H9 (cell line): ENCODE measurements around the gene CDK6. TPM values are rescaled to one million over a fixed set of nuclear protein-coding genes. Genes with fewer than 3 reads are reported as not detected.

Source experiments
- DNase-seq: peaks from one replicate; pipeline ENCODE4 v3.0.0-alpha.2; 2017
- H2AFZ ChIP-seq: one replicate; pipeline ENCODE4 v1.6.1; 2013; ENCODE audit warnings: mild to moderate bottlenecking, low read length, control low read depth, moderate library complexity
- H2AK5ac ChIP-seq: 2 replicates; pipeline ENCODE4 v1.6.1; 2013; ENCODE audit warnings: low read length, control low read depth, mixed read lengths; ENCODE audit not compliant: insufficient read length
- H2BK120ac ChIP-seq: one replicate; pipeline ENCODE4 v1.6.1; 2013; ENCODE audit warnings: low read depth, mild to moderate bottlenecking, low read length, control low read depth, inconsistent platforms; ENCODE audit not compliant: poor library complexity, severe bottlenecking
- H2BK12ac ChIP-seq: 2 replicates; pipeline ENCODE4 v1.6.1; 2013; ENCODE audit warnings: low read length, control low read depth, mixed read lengths, low read depth; ENCODE audit not compliant: insufficient read length
- H2BK15ac ChIP-seq: 2 replicates; pipeline ENCODE4 v1.6.1; 2013; ENCODE audit warnings: low read depth, low read length, control low read depth
- H2BK20ac ChIP-seq: one replicate; pipeline ENCODE4 v1.6.1; 2013; ENCODE audit warnings: low read depth, mild to moderate bottlenecking, low read length, control low read depth, inconsistent platforms; ENCODE audit not compliant: poor library complexity, severe bottlenecking
- H2BK5ac ChIP-seq: 2 replicates; pipeline ENCODE4 v1.6.1; 2013; ENCODE audit warnings: low read length, control low read depth, mixed read lengths; ENCODE audit not compliant: insufficient read length
- H3K14ac ChIP-seq: 2 replicates; pipeline ENCODE4 v1.6.1; 2013; ENCODE audit warnings: low read length, control low read depth; ENCODE audit not compliant: insufficient read depth
- H3K18ac ChIP-seq: 2 replicates; pipeline ENCODE4 v1.6.1; 2013; ENCODE audit warnings: low read depth, mild to moderate bottlenecking, mixed read lengths, low read length, control low read depth; ENCODE audit not compliant: insufficient read length
- H3K23ac ChIP-seq: 2 replicates; pipeline ENCODE4 v1.6.1; 2013; ENCODE audit warnings: low read length, control low read depth, mixed read lengths, low read depth; ENCODE audit not compliant: insufficient read length
- H3K23me2 ChIP-seq: 2 replicates; pipeline ENCODE4 v1.6.1; 2013; ENCODE audit warnings: low read depth, mild to moderate bottlenecking, mixed read lengths, low read length, control low read depth; ENCODE audit not compliant: insufficient read length, poor library complexity, severe bottlenecking
- H3K27ac ChIP-seq: 2 replicates; pipeline ENCODE4 v1.5.1; 2013; ENCODE audit warnings: low read length, control low read depth, mixed read lengths, low read depth; ENCODE audit not compliant: insufficient read length
- H3K27me3 ChIP-seq: 2 replicates; pipeline ENCODE4 v1.6.1; 2013; ENCODE audit warnings: low read length, control low read depth, inconsistent platforms; ENCODE audit not compliant: insufficient read depth
- H3K4ac ChIP-seq: 2 replicates; pipeline ENCODE4 v1.6.1; 2013; ENCODE audit warnings: low read depth, mild to moderate bottlenecking, control low read depth, inconsistent platforms, low read length, moderate library complexity
- H3K4me1 ChIP-seq: 2 replicates; pipeline ENCODE4 v1.6.1; 2013; ENCODE audit warnings: low read length, control low read depth, inconsistent platforms; ENCODE audit not compliant: insufficient read depth
- H3K4me2 ChIP-seq: 2 replicates; pipeline ENCODE4 v1.6.1; 2013; ENCODE audit warnings: low read length, control low read depth, mixed read lengths; ENCODE audit not compliant: insufficient read length, insufficient read depth
- H3K56ac ChIP-seq: 2 replicates; pipeline ENCODE4 v1.6.1; 2013; ENCODE audit warnings: low read depth, mild to moderate bottlenecking, mixed read lengths, low read length, control low read depth; ENCODE audit not compliant: insufficient read length
- H3K79me1 ChIP-seq: 2 replicates; pipeline ENCODE4 v1.6.1; 2013; ENCODE audit warnings: low read depth, mild to moderate bottlenecking, moderate library complexity, low read length, control low read depth, inconsistent platforms; ENCODE audit not compliant: insufficient read depth, poor library complexity, severe bottlenecking
- H3K79me2 ChIP-seq: 2 replicates; pipeline ENCODE4 v1.6.1; 2013; ENCODE audit warnings: low read length, control low read depth, inconsistent platforms; ENCODE audit not compliant: insufficient read depth
- H3K9ac ChIP-seq: 2 replicates; pipeline ENCODE4 v1.6.1; 2013; ENCODE audit warnings: low read length, control low read depth, mixed read lengths; ENCODE audit not compliant: insufficient read length; ENCODE audit errors: extremely low read depth
- H3K9me3 ChIP-seq: one replicate; pipeline ENCODE4 v1.6.1; 2013; ENCODE audit warnings: low read depth, low read length, inconsistent platforms; ENCODE audit not compliant: control insufficient read depth
- H3T11ph ChIP-seq: one replicate; pipeline ENCODE4 v1.6.1; 2013; ENCODE audit warnings: mild to moderate bottlenecking, low read length, control low read depth, inconsistent platforms
- H4K20me1 ChIP-seq: one replicate; pipeline ENCODE4 v1.6.1; 2013; ENCODE audit not compliant: control insufficient read depth, insufficient read length, insufficient read depth
- H4K5ac ChIP-seq: 2 replicates; pipeline ENCODE4 v1.6.1; 2013; ENCODE audit warnings: low read depth, mild to moderate bottlenecking, mixed read lengths, low read length, control low read depth; ENCODE audit not compliant: insufficient read length
- H4K8ac ChIP-seq: replicated peaks from 2 replicates; pipeline ENCODE4 v1.6.1; 2013; ENCODE audit warnings: low read length, control low read depth, mixed read lengths, low read depth; ENCODE audit not compliant: insufficient read length
- H4K91ac ChIP-seq: 2 replicates; pipeline ENCODE4 v1.6.1; 2013; ENCODE audit warnings: low read depth, mild to moderate bottlenecking, moderate library complexity, mixed read lengths, low read length, control low read depth; ENCODE audit not compliant: insufficient read length
- H3K27ac Mint-ChIP-seq, 3 experiments: 2 replicates in 2 of 3; 3 replicates in 1 of 3; pipeline ENCODE4 v1.8.0; 2020 to 2021; ENCODE audit warnings: mixed read lengths in 3 of 3, mild to moderate bottlenecking in 1 of 3, moderate library complexity in 1 of 3
- H3K27me3 Mint-ChIP-seq: 2 replicates; pipeline ENCODE4 v1.8.0; 2021; ENCODE audit warnings: low read depth, mild to moderate bottlenecking, moderate library complexity, mixed read lengths
- H3K36me3 Mint-ChIP-seq, 3 experiments: 2 replicates in 2 of 3; 3 replicates in 1 of 3; pipeline ENCODE4 v1.8.0; 2020 to 2021; ENCODE audit warnings: low read depth in 3 of 3, mixed read lengths in 3 of 3; ENCODE audit not compliant: insufficient read depth in 1 of 3
- H3K4me1 Mint-ChIP-seq, 2 experiments: 2 replicates each; pipeline ENCODE4 v1.8.0; 2020; ENCODE audit warnings: mixed read lengths in 2 of 2
- H3K4me3 Mint-ChIP-seq, 2 experiments: 2 replicates in 1 of 2; 3 replicates in 1 of 2; pipeline ENCODE4 v1.8.0; 2020 to 2021; ENCODE audit warnings: mild to moderate bottlenecking in 2 of 2, mixed read lengths in 2 of 2, moderate library complexity in 1 of 2
- H3K9me3 Mint-ChIP-seq, 2 experiments: 2 replicates in 1 of 2; 3 replicates in 1 of 2; pipeline ENCODE4 v1.8.0; 2020; ENCODE audit warnings: mild to moderate bottlenecking in 2 of 2, mixed read lengths in 2 of 2, moderate library complexity in 1 of 2
- WGBS: extraction: QIAGEN DNeasy Blood & Tissue Kit; methylation state at CpG from one replicate; pipeline ENCODE4 v1.1.7; 2013; ENCODE audit warnings: missing lambda C conversion rate, low lambda C conversion rate, mixed read lengths; ENCODE audit not compliant: insufficient read length; ENCODE audit errors: extremely low coverage; 5-methylcytosine and 5-hydroxymethylcytosine counted together
- total RNA-seq: library from RNA; stranded (reverse); gene quantifications from 2 replicates; pipeline ENCODE4 v1.2.1, GENCODE V29; 2021
- TF ChIP-seq, protein P1 (sequence below): fragments of 200-600 bp; sonication (generic); conservative IDR thresholded peaks from 3 replicates; pipeline ENCODE4 v1.8.0; 2021; ENCODE audit warnings: antibody characterized with exemption, mild to moderate bottlenecking

CDK6 gene
- total RNA-seq, 1 experiment from 2014 or later: 30.0 TPM

DNA sequence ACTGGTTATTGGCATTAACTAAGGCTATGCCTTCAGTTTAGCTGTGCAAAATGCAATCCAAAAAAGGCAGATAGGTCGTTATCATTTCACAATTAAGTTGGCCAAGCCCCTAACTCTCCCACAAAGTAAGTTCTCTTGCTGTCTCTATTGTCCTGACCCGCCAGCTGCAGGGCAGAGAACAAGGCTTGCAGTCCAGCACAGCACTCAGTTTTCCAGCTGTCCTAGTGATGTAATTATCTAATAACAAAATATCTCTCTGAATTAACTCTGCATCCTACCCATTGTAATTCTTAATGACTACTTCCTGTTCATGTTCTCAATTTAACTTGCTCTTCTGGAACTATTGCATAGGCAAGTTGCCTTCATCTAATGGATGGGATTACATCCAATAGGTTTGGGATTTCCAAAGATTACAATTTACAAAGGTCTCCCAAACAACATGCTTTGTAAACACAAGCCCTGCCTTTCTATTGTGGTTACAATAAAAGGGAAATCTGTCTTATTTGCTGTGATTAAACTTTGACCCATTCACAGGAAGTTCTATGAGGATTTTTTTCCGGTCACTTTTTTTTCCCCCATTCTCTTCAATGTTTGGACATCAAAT is 55.2 kb downstream of the CDK6 start:
- peaks cover 11 to 12% of the 10 kb centered on the region in 2 experiments; a peak in 4 of 5 replicates for H3K9me3 Mint-ChIP-seq
- Histone ChIP-seq H4K91ac (no peak overlapping the region), H4K5ac (no peak overlapping the region), H3K14ac (no peak overlapping the region), H3K18ac (no peak overlapping the region), H2BK120ac (no peak overlapping the region), H2BK5ac (no peak overlapping the region), H3K79me2 (no peaks in the 10 kb centered on the region), H3K56ac (no peak overlapping the region), H3K79me1 (no peaks in the 10 kb centered on the region), H3K9me3 (no peaks in the 10 kb centered on the region), H2BK12ac (no peak overlapping the region), H3K27ac (no peak overlapping the region), H3K4ac (no peak overlapping the region), H3K4me2 (no peak overlapping the region), H3T11ph (no peak overlapping the region), H3K23me2 (no peaks in the 10 kb centered on the region), H2AK5ac (no peak overlapping the region), H3K9ac (no peak overlapping the region), H3K4me1 (no peaks in the 10 kb centered on the region; the same call in 1 of the 2 replicates), H2BK20ac (no peak overlapping the region), H3K27me3 (no peaks in the 10 kb centered on the region), H4K8ac (no peak overlapping the region), H3K23ac (no peak overlapping the region), H4K20me1 (no peaks in the 10 kb centered on the region), H2AFZ (no peak overlapping the region), H2BK15ac (no peak overlapping the region)
- no peaks in the 10 kb centered on the region for H3K27me3 Mint-ChIP-seq
- H3K4me3 Mint-ChIP-seq: no peak overlapping the region; a peak in 1 of 5 replicates
- no peak for DNase-seq
- H3K4me1 Mint-ChIP-seq: peaks cover 40 to 45% of the 10 kb centered on the region in 2 experiments
- H3K36me3 Mint-ChIP-seq: peaks cover 15 to 17% (median 16%) of the 10 kb centered on the region in 3 experiments
- TF ChIP-seq, protein P1, sequence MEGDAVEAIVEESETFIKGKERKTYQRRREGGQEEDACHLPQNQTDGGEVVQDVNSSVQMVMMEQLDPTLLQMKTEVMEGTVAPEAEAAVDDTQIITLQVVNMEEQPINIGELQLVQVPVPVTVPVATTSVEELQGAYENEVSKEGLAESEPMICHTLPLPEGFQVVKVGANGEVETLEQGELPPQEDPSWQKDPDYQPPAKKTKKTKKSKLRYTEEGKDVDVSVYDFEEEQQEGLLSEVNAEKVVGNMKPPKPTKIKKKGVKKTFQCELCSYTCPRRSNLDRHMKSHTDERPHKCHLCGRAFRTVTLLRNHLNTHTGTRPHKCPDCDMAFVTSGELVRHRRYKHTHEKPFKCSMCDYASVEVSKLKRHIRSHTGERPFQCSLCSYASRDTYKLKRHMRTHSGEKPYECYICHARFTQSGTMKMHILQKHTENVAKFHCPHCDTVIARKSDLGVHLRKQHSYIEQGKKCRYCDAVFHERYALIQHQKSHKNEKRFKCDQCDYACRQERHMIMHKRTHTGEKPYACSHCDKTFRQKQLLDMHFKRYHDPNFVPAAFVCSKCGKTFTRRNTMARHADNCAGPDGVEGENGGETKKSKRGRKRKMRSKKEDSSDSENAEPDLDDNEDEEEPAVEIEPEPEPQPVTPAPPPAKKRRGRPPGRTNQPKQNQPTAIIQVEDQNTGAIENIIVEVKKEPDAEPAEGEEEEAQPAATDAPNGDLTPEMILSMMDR: no peak
- no CpG with 5 or more reads among the region's 3 CpGs for WGBS
- H3K27ac Mint-ChIP-seq: peak overlapping the region in 1 of 3 experiments; percentile 59; a peak in 3 of 7 replicates
